MM.1S (cell line): ENCODE measurements around the gene GRM3.

Experiments
- CTCF ChIP-seq: fragments of 300-600 bp; sonication (generic); IDR thresholded peaks from 2 replicates; pipeline ENCODE4 v1.5.1; 2016; ENCODE audit warnings: antibody characterized with exemption, low read length, mixed read lengths
- EZH2phosphoT487 ChIP-seq: fragments of 300-600 bp; sonication (generic); IDR thresholded peaks from 2 replicates; pipeline ENCODE4 v1.6.1; 2018; ENCODE audit warnings: antibody characterized with exemption, low read length

DNA sequence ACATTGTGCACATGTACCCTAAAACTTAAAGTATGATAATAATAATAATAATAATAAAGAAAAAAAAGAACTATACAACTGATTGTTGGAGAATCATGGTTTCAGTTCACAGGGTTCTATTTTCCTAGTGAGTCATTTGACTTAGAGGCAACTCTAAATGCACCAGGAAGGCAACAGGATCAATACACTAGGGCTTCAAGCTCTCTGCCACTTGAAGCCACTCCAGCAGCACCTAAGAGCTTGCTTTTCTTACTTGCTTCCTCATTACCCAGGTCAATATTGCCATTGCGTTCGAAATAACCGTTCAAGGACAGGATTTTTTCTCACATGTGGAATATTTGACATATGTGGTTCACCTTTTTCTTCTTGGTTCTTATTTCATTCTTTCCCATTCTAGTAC lies 189.7 kb downstream of the GRM3 start:
- no peak for TF ChIP-seq CTCF
- TF ChIP-seq EZH2phosphoT487: no peak
